A673 (cell line): ENCODE measurements around the gene LNP1. TPM values are rescaled to one million over a fixed set of nuclear protein-coding genes. Genes with fewer than 3 reads are reported as not detected.

ENCODE experiments used
- BruUV-seq: library from RNA; stranded (reverse); fragments of 400-500 nt; replicated peaks from 2 replicates; lab custom pipeline; 2021; lab: Mats Ljungman, UMichigan
- CTCF ChIA-PET: fragments of 300-600 bp; sonication (Branson Sonifier 250); formaldehyde crosslinking; loops from one replicate; lab custom pipeline; 2022; ENCODE audit warnings: antibody characterized with exemption; lab: Charles Lee
- POLR2A ChIA-PET: fragments of 300-600 bp; sonication (Branson Sonifier 250); formaldehyde crosslinking; loops from one replicate; lab custom pipeline; 2022; ENCODE audit warnings: antibody characterized with exemption; ENCODE audit not compliant: low non-redundant PET; lab: Charles Lee
- DNase-seq: peaks from one replicate; pipeline ENCODE4 v3.0.0-alpha.2; 2015; ENCODE audit warnings: low spot score
- H3K27ac ChIP-seq: fragments of 200-600 bp; sonication (generic); 2 replicates; pipeline ENCODE4 v1.5.1; 2016; ENCODE audit warnings: mixed run types, low read depth, mild to moderate bottlenecking, mixed read lengths, antibody characterized with exemption, low read length; ENCODE audit not compliant: poor library complexity, severe bottlenecking
- H3K27me3 ChIP-seq: fragments of 200-600 bp; sonication (generic); replicated peaks from 2 replicates; pipeline ENCODE4 v1.6.1; 2017; ENCODE audit warnings: mixed run types, low read depth, mild to moderate bottlenecking, mixed read lengths, antibody characterized with exemption, low read length; ENCODE audit not compliant: insufficient read depth, poor library complexity
- H3K36me3 ChIP-seq: fragments of 200-600 bp; sonication (generic); 2 replicates; pipeline ENCODE4 v1.6.1; 2016; ENCODE audit warnings: mixed run types, mild to moderate bottlenecking, mixed read lengths, antibody characterized with exemption, low read length; ENCODE audit not compliant: insufficient read depth, poor library complexity, severe bottlenecking
- H3K4me1 ChIP-seq: fragments of 200-600 bp; sonication (generic); 2 replicates; pipeline ENCODE4 v1.6.1; 2017; ENCODE audit warnings: mixed run types, mild to moderate bottlenecking, mixed read lengths, antibody characterized with exemption, low read length; ENCODE audit not compliant: insufficient read depth, poor library complexity, severe bottlenecking
- H3K4me3 ChIP-seq: fragments of 200-600 bp; sonication (generic); 2 replicates; pipeline ENCODE4 v1.5.1; 2016; ENCODE audit warnings: low read depth, mixed run types, mild to moderate bottlenecking, mixed read lengths, low read length; ENCODE audit not compliant: poor library complexity, severe bottlenecking
- H3K9me3 ChIP-seq: fragments of 200-600 bp; sonication (generic); 2 replicates; pipeline ENCODE4 v1.6.1; 2016; ENCODE audit warnings: mixed run types, low read depth, mild to moderate bottlenecking, mixed read lengths, antibody characterized with exemption, low read length; ENCODE audit not compliant: poor library complexity, severe bottlenecking
- EZH2 ChIP-seq: fragments of 200-600 bp; sonication (generic); IDR thresholded peaks from 2 replicates; pipeline ENCODE4 v1.6.1; 2017; ENCODE audit warnings: borderline replicate concordance, low read depth, mild to moderate bottlenecking, mixed read lengths, antibody characterized with exemption, low read length; ENCODE audit not compliant: poor library complexity, severe bottlenecking
- intact Hi-C: fragments of 100-400 bp; cut with micrococcal nuclease; formaldehyde crosslinking; loops from one replicate; pipeline ENCODE4 v1.10.0; 2022; ENCODE audit not compliant: unreplicated experiment
- total RNA-seq: library from RNA; stranded (reverse); gene quantifications from 2 replicates; pipeline ENCODE4 v1.2.3, GENCODE V29; 2021
- TF ChIP-seq, protein P1 (sequence below): fragments of 300-800, 200-600 bp; sonication (generic); conservative IDR thresholded peaks from 2 replicates; pipeline ENCODE4 v1.5.1; 2017; ENCODE audit warnings: low read depth, mild to moderate bottlenecking, antibody characterized with exemption, low read length, moderate library complexity, mixed read lengths

The LNP1 gene
- total RNA-seq, 1 experiment from 2014 or later: 4.3 TPM

DNA sequence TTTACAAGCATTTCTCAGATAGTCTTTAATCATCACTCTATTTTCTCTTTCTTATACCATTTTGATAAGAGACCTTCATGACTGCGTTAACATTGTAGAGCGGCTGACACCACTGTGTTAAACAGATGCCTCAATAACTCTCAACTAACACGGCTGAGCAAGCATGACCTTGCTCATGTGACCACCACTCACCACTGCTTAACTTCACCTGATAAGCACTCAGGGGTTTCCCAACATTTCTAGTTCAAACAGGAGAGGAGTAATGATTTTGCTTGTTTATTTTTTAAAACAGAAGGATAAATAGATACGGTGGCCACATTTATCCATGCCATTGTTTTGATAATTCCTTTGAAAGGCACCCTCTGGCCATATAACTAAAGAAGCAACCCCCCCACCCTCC is 53.3 kb downstream of the LNP1 start:
- intact Hi-C loops: no loop called here
- no peak for DNase-seq
- Histone ChIP-seq H3K9me3 (no peaks in the 10 kb centered on the region), H3K4me1 (no peaks in the 10 kb centered on the region), H3K27me3 (no peaks in the 10 kb centered on the region), H3K4me3 (no peak overlapping the region), H3K27ac (no peak overlapping the region), H3K36me3 (no peaks in the 10 kb centered on the region)
- CTCF ChIA-PET: no interaction called here
- TF ChIP-seq EZH2: no peak
- TF ChIP-seq, protein P1, sequence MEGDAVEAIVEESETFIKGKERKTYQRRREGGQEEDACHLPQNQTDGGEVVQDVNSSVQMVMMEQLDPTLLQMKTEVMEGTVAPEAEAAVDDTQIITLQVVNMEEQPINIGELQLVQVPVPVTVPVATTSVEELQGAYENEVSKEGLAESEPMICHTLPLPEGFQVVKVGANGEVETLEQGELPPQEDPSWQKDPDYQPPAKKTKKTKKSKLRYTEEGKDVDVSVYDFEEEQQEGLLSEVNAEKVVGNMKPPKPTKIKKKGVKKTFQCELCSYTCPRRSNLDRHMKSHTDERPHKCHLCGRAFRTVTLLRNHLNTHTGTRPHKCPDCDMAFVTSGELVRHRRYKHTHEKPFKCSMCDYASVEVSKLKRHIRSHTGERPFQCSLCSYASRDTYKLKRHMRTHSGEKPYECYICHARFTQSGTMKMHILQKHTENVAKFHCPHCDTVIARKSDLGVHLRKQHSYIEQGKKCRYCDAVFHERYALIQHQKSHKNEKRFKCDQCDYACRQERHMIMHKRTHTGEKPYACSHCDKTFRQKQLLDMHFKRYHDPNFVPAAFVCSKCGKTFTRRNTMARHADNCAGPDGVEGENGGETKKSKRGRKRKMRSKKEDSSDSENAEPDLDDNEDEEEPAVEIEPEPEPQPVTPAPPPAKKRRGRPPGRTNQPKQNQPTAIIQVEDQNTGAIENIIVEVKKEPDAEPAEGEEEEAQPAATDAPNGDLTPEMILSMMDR: no peak
- BruUV-seq: no TSS peak
- POLR2A ChIA-PET: interaction anchor here (0.6 kb wide), 1 partner anchor 156 kb away, joined by 3 read pairs; no protein-coding TSS in a partner anchor

GRCh38 chr3:100455841-100456550 is 54.7 kb downstream of the LNP1 start:
- no TSS peak for BruUV-seq

GRCh38 chr3:100456745-100457144 is 55.4 kb downstream of the LNP1 start:
- Histone ChIP-seq H3K36me3 (no peaks in the 10 kb centered on the region), H3K4me3 (no peak overlapping the region), H3K9me3 (no peaks in the 10 kb centered on the region), H3K27me3 (no peaks in the 10 kb centered on the region), H3K27ac (no peak overlapping the region), H3K4me1 (no peaks in the 10 kb centered on the region)
- no peak for TF ChIP-seq EZH2
- TF ChIP-seq, protein P1: no peak
- ChIA-PET CTCF (interaction anchor here (0.6 kb wide), 1 partner anchor 344 kb away, joined by 3 read pairs; no protein-coding TSS in a partner anchor), POLR2A (no interaction called here)
- intact Hi-C loops: no loop called here
- no peak for DNase-seq
- no TSS peak for BruUV-seq

More at GRCh38 chr3:100455841-100456550, 54.7 kb downstream of the LNP1 start:
- ChIA-PET CTCF (no interaction called here), POLR2A (interaction anchor here (0.5 kb wide), 1 partner anchor 133 kb away, joined by 3 read pairs; no protein-coding TSS in a partner anchor)
- no peaks in the 10 kb centered on the region for H3K36me3 ChIP-seq
- intact Hi-C loops: no loop called here
- no peaks in the 10 kb centered on the region for H3K9me3 ChIP-seq
- TF ChIP-seq, protein P1: no peak
- no peak for TF ChIP-seq EZH2
- no peak overlapping the region for H3K27ac ChIP-seq
- H3K4me1 ChIP-seq: no peaks in the 10 kb centered on the region
- no peaks in the 10 kb centered on the region for H3K27me3 ChIP-seq
- no peak for DNase-seq
- H3K4me3 ChIP-seq: no peak overlapping the region
